Activated naive CD4-positive, alpha-beta T cell (primary cell): ENCODE data around the gene USF1.
"Not testable (repeated sequence)": the region's sequence is repeated elsewhere in the genome, so short reads cannot be mapped to it uniquely, and the experiment has no call there.

Source experiments
- DNase-seq, 4 experiments: peaks; one replicate each; lab custom pipeline; 2025; lab: John Stamatoyannopoulos, UW

USF1 gene

GRCh38 chr1:161019111-161019660 is 26.6 kb downstream of the USF1 start:
- not testable (repeated sequence) for DNase-seq

DNA sequence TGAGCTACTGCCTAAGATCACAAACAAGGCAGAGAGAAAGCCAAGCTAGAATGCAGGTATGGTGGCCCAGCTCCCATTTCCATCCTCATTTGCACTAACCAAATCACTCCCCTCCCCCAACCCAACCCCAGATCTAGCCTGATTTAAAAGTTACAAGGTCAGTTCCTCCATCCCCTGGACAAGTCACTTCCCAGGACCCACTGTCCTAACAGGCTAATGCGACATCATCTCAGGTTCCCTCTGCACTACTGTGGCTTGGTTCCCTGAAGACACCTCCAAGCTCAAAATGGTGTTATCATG is 27.2 kb downstream of the USF1 start:
- no peak for DNase-seq

- no peak for DNase-seq
These were observed 27.8 kb downstream of the USF1 start for GRCh38 chr1:161017756-161018630.

DNA sequence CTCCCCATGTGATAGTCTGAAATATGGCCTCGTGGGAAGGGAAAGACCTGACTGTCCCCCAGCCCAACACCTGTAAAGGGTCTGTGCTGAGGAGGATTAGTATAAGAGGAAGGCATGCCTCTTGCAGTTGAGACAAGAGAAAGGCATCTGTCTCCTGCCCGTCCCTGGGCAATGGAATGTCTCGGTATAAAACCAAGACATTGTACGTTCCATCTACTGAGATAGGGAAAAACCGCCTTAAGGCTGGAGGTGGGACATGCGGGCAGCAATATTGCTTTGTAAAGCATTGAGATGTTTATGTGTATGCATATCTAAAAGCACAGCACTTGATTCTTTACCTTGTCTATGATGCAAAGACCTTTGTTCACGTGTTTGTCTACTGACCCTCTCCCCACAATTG is 28.6 kb downstream of the USF1 start:
- DNase-seq, result not testable (repeated sequence)

GRCh38 chr1:161016683-161017082 is 29.1 kb downstream of the USF1 start:
- DNase-seq, result not testable (repeated sequence)

DNA sequence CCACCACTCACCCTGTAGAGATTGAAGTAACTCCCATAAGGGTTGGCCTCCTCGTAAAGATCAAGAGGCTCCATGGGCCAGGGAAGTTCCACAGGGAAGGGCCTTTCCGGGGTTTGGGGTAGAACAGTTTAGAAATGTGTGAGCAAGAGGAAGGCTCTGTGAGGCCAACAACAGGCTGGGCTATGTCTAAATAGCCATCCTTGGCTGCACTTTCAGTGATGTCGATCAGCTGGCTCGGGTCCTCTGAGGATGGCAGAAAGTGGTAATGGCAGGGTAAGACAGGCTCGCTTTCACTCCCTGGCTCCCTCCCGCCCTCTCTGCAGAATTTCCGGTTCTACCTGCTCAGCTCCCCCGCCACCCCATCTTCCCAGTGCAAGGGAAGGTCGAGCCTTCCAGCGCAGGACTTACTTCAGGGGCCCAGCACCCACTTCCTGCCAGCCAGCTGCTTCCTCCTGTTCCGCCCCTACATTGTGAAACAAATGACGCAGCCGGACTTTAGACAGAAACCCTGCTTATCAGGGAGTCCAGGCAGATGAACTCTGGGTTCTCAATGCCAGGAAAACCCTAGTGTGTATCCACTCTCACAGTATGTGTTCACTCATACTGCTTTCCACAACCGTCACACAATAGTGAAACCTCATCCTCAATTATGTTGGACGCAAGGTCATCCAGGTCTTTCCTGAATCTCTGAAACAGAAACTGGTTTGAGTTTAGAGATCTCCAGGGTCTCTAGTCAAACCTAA is 32.1 kb downstream of the USF1 start:
- DNase-seq, result peak; percentile 9 to 57 (median 18)

GRCh38 chr1:161013131-161013487 is 32.7 kb downstream of the USF1 start:
- no peak for DNase-seq

GRCh38 chr1:161012420-161012819 is 33.4 kb downstream of the USF1 start:
- no peak for DNase-seq

DNA sequence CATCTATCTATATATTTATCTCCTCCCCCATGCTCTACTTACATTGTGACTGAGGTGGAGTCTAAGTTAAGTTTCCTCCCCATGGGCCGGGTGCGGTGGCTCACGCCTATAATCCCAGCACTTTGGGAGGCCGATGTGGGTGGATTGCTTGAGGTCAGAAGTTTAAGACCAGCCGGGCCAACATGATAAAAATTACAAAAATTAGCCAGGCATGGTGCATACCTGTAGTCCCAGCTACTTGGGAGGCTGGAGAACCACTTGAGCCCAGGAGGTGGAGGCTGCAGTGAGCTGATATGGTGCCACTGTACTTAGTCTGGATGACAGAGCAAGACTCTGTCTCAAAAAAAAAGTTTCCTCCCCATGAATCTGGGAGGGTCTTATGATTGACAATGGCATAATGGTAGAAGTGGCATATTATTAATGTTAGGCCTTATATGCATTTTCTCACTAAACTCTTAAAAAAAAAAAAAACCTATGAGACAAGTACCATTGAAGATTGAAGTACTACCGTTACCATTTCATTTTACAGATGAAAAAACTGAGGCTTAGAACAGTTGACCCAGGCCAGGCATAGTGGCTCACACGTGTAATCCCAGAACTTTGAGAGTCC is 36.1 kb downstream of the USF1 start:
- no peak for DNase-seq

GRCh38 chr1:161008869-161009510 is 36.8 kb downstream of the USF1 start:
- DNase-seq, result no peak

- DNase-seq, result no peak
These were observed 38.4 kb downstream of the USF1 start for GRCh38 chr1:161007369-161007768.

DNA sequence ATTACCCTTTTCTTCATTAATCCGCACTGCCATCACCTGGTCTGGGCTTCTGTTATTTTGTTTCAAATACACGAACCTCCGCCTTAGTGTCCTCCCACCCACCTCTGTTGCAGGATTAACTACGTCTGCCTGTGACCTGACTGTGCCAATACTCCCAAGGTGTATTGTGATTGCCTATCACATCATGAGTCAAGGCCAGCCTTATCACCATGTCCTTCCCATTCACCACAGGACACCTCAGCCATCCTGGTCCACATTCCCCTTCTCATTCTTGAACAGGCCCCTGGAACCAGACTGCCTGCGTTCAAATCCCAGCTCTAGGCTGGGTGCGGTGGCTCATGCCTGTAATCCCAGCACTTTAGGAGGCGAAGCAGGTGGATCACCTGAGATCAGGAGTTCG is 39.2 kb downstream of the USF1 start:
- no peak for DNase-seq

- no peak for DNase-seq
These were observed 44.3 kb downstream of the USF1 start for GRCh38 chr1:161001525-161001924.

- DNase-seq, result no peak
These were observed 44.9 kb downstream of the USF1 start for GRCh38 chr1:161000736-161001480.

GRCh38 chr1:160999376-160999775 is 46.4 kb downstream of the USF1 start:
- no peak for DNase-seq

DNA sequence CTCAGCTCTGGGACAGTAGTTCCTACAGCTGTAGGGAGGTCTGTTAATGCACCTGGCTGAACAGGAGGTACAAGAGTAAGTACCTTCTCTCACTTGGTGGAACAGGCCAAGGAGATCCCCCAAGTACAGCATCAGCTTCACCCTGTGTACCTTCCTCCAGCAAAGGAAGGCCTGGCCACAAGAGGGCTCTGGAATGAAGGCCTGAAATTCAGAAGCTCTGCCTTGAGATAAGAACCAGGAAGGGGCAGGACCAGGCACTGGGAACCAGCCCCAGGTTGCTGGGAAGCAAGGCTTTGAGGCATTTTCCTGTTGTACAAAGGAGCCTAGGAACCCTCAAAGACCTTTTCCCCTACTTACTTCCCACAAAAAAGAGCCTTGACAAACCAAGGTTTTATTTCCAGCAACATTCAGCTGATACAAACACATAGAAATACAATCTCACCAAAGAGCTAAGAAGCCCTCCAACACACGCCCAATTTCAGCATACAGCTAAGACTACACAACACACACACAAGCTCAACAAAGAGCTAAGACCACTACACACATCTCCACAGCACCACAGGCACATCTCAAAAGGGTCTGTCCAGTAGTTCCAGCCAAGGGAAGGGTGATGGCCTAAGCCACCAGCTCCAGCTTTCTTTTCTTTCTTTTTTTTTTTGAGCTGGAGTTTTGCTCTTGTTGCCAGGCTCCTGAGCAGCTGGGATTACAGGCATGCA is 48.3 kb downstream of the USF1 start:
- peak in 2 of 4 experiments; percentile 11 to 22 for DNase-seq

GRCh38 chr1:160996178-160996577 is 49.6 kb downstream of the USF1 start:
- no peak for DNase-seq

DNA sequence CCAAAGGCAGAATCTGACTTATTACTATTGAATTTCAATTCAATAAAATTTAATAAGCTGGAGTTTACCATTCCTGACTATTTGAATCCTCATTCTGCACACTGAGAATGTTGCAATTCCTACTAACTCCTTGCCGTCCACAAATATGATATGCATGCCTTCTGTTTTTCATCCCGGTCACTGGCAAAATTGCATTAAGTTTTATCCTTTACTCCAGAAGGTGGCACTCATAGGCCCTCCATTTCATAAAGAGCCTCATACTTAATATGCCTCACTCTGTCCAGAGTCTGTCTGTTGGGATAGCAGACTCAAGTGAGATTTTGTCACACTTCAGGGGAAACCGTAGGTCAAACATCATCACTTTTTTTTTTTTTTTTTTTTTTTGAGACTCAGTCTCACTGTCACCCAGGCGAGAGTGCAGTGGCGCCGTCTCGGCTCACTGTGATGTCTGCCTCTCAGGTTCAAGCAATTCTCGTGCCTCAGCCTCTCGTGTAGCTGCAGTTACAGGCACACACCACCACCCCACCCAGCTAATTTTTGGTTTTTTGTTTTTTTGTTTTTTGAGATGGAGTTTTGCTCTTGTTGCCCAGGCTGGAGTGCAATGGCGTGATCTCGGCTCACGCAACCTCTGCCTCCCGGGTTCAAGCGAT is 52.1 kb downstream of the USF1 start:
- DNase-seq, result no peak

- DNase-seq, result not testable (repeated sequence)
These were observed 53.7 kb downstream of the USF1 start for GRCh38 chr1:160992036-160992435.
